GM18526 (cell line): ENCODE results near the gene ZNF343.

Experiments
- POLR2A ChIP-seq: IDR thresholded peaks from 3 replicates; pipeline ENCODE4 v1.6.1; 2011; ENCODE audit not compliant: insufficient read length; ENCODE audit errors: extremely low read depth

ZNF343 gene

GRCh38 chr20:2508631-2509467 is at the start of gene ZNF343:
TSS of gene ZNF343 (minus strand) at chr20:2508915. CDS start at chr20:2493895, 15,020 bp downstream.
- TF ChIP-seq POLR2A = peak; percentile 79

- TF ChIP-seq POLR2A = no peak
Measured at GRCh38 chr20:2557873-2558580, 49.3 kb upstream of the ZNF343 start.

GRCh38 chr20:2545594-2545993 is 36.9 kb upstream of the ZNF343 start:
- TF ChIP-seq POLR2A = no peak

GRCh38 chr20:2544211-2544610 is 35.5 kb upstream of the ZNF343 start:
- no peak for TF ChIP-seq POLR2A

- TF ChIP-seq POLR2A = no peak
Measured at GRCh38 chr20:2542361-2542760, 33.6 kb upstream of the ZNF343 start.

- TF ChIP-seq POLR2A = no peak
Measured at GRCh38 chr20:2541940-2542339, 33.2 kb upstream of the ZNF343 start.

GRCh38 chr20:2538931-2539720 is 30.4 kb upstream of the ZNF343 start:
- no peak for TF ChIP-seq POLR2A

GRCh38 chr20:2538356-2538755 is 29.6 kb upstream of the ZNF343 start:
- TF ChIP-seq POLR2A = no peak

- TF ChIP-seq POLR2A = no peak
Measured at GRCh38 chr20:2537101-2537500, 28.4 kb upstream of the ZNF343 start.

GRCh38 chr20:2536560-2536986 is 27.9 kb upstream of the ZNF343 start, which contains the start of gene TMC2:
TSS of gene TMC2 (plus strand) at chr20:2536573. CDS start at chr20:2536622, 49 bp downstream.
- no peak for TF ChIP-seq POLR2A

- no peak for TF ChIP-seq POLR2A
Measured at GRCh38 chr20:2535711-2536559, 27.2 kb upstream of the ZNF343 start.

GRCh38 chr20:2533118-2533517 is 24.4 kb upstream of the ZNF343 start:
- TF ChIP-seq POLR2A = no peak

GRCh38 chr20:2528671-2529271 is 20.1 kb upstream of the ZNF343 start:
- no peak for TF ChIP-seq POLR2A

- TF ChIP-seq POLR2A = no peak
Measured at GRCh38 chr20:2527762-2528161, 19.0 kb upstream of the ZNF343 start.

- no peak for TF ChIP-seq POLR2A
Measured at GRCh38 chr20:2524709-2525506, 16.2 kb upstream of the ZNF343 start.
